Prostate gland (tissue), 2 donors: ENCODE results near the gene EDAR. TPM values are rescaled to one million over a fixed set of nuclear protein-coding genes. Genes with fewer than 3 reads are reported as not detected.

ENCODE experiments used
- DNase-seq: peaks from one replicate; pipeline ENCODE4 v3.0.0-alpha.2; 2019; ENCODE audit warnings: low spot score
- H3K27ac ChIP-seq, 2 donors: fragments of 200-600 bp; sonication (generic); 2 replicates each; pipeline ENCODE4 v1.5.1; 2017 to 2019
- H3K27me3 ChIP-seq: fragments of 200-600 bp; sonication (generic); replicated peaks from 2 replicates; pipeline ENCODE4 v1.5.1; 2019; ENCODE audit not compliant: insufficient read depth
- H3K36me3 ChIP-seq, 2 donors: fragments of 200-600 bp; sonication (generic); 1 replicate in 1 of 2; 2 replicates in 1 of 2; pipeline versions ENCODE4 v1.5.1 to v1.8.1; 2017 to 2019
- H3K4me1 ChIP-seq: fragments of 200-600 bp; sonication (generic); replicated peaks from 2 replicates; pipeline ENCODE4 v1.5.1; 2019
- H3K4me3 ChIP-seq, 2 donors: fragments of 200-600 bp; sonication (generic); 2 replicates each; pipeline ENCODE4 v1.5.1; 2017 to 2019
- H3K9me3 ChIP-seq: fragments of 200-600 bp; sonication (generic); 2 replicates; pipeline ENCODE4 v1.5.1; 2017
- POLR2A ChIP-seq: fragments of 450-650 bp; IDR thresholded peaks from one replicate; pipeline ENCODE4 v1.6.1; 2016; ENCODE audit warnings: antibody characterized with exemption, mild to moderate bottlenecking
- POLR2AphosphoS5 ChIP-seq: sonication (generic); formaldehyde crosslinking; IDR thresholded peaks from one replicate; pipeline ENCODE4 v1.6.1; 2017; ENCODE audit warnings: antibody characterized with exemption
- WGBS: methylation state at CpG from one replicate; pipeline ENCODE4 v1.1.5; 2018; 5-methylcytosine and 5-hydroxymethylcytosine counted together
- intact Hi-C: fragments of 100-400 bp; cut with DNase I; formaldehyde crosslinking; loops from one replicate; pipeline ENCODE4 v1.14.2; 2022
- total RNA-seq, 2 donors: library from RNA; depleted of rRNA; stranded (reverse); fragments of >200 nt; gene quantifications; one replicate each; pipeline ENCODE4 v1.1.0, GENCODE V29; 2016
- TF ChIP-seq, protein P1 (sequence below), 4 experiments: fragments of 200-600 bp in 2 of 4; fragments of 450-650 bp in 2 of 4; sonication (generic) in 2 of 4; IDR thresholded peaks; 1 replicate in 3 of 4; 2 replicates in 1 of 4; pipeline ENCODE4 v1.5.1; 2016 to 2019; ENCODE audit warnings: antibody characterized with exemption in 4 of 4, mild to moderate bottlenecking in 2 of 4, moderate library complexity in 2 of 4

The EDAR gene
- total RNA-seq, 2 donors from 2014 or later: 0.46 to 0.68 TPM

DNA sequence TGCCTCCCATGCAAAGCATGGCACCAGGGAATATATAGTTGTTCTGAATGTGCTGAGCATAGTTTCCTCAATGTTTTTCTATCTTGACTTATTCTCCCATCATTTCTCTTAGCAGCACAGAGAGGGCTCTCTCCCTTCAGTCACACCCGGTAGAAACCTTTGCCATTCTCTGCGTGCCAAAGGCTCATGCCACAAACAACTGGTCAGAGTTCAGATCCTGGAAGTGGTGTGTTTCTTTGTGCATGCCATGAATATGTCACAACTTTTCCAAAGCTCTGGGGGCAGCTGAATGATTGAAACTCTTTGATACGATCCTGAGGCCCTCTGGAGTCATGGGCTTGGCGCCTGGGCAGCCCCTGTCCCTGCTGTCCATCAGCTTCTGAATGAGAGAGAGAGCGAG, 28.0 kb upstream of the EDAR start:
- intact Hi-C loops: no loop called here
- 85% methylated on average over 5 of the region's 5 CpGs for WGBS
- TF ChIP-seq, protein P1, sequence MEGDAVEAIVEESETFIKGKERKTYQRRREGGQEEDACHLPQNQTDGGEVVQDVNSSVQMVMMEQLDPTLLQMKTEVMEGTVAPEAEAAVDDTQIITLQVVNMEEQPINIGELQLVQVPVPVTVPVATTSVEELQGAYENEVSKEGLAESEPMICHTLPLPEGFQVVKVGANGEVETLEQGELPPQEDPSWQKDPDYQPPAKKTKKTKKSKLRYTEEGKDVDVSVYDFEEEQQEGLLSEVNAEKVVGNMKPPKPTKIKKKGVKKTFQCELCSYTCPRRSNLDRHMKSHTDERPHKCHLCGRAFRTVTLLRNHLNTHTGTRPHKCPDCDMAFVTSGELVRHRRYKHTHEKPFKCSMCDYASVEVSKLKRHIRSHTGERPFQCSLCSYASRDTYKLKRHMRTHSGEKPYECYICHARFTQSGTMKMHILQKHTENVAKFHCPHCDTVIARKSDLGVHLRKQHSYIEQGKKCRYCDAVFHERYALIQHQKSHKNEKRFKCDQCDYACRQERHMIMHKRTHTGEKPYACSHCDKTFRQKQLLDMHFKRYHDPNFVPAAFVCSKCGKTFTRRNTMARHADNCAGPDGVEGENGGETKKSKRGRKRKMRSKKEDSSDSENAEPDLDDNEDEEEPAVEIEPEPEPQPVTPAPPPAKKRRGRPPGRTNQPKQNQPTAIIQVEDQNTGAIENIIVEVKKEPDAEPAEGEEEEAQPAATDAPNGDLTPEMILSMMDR (IDR thresholded peaks at IDR 0.05): no peak
- no peak for TF ChIP-seq POLR2A
- TF ChIP-seq POLR2AphosphoS5: no peak
- no peaks in the 10 kb centered on the region for H3K36me3 ChIP-seq
- no peaks in the 10 kb centered on the region for H3K9me3 ChIP-seq
- no peak overlapping the region for H3K4me3 ChIP-seq
- DNase-seq: no peak
- H3K4me1 ChIP-seq: no peaks in the 10 kb centered on the region
- H3K27me3 ChIP-seq: no peaks in the 10 kb centered on the region
- H3K27ac ChIP-seq: no peak overlapping the region

DNA sequence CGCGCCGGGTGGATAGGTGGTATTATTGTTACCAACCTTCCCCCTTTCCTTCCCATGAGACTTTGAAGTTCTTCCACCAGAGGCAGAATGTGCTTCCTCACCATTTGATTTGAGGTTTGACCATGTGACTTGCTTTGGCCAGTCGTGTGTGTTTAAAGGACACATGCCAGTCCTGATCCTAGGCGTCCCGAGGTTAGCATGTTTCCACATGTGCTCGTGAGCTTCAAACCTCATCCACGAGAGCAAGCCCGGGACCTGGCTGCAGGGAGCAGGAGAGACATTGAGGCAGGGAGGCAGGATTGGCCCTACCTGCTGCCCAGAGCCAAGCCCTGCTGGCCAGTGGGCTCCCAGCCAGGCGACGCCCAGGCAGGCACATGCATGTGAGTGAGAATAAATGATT, 27.4 kb upstream of the EDAR start:
- Histone ChIP-seq H3K27ac (no peak overlapping the region), H3K4me3 (no peak overlapping the region), H3K27me3 (no peaks in the 10 kb centered on the region), H3K4me1 (no peaks in the 10 kb centered on the region), H3K36me3 (no peaks in the 10 kb centered on the region), H3K9me3 (no peaks in the 10 kb centered on the region)
- no peak for DNase-seq
- intact Hi-C loops: no loop called here
- 88% methylated on average over 11 of the region's 11 CpGs for WGBS
- TF ChIP-seq, protein P1 (IDR thresholded peaks at IDR 0.05): no peak
- TF ChIP-seq POLR2AphosphoS5: no peak
- no peak for TF ChIP-seq POLR2A

DNA sequence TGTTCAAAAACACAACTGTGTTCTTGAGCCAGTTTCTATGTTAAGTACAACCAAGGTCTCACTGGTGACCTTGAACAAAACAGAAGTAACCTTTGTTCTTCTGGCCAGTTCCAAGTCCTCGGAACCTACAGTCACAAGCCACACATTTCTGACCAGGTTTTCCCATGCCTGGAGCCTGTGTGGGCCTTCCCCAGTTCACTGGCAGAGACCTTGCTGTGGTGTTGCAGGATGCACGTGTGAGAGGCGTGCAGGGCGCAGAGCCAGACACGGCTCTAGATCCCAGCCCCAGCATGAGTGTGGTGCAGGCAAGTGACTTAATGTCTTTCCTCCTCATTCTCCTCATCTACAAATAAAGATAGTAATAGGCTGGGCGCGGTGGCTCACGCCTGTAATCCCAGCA, 25.5 kb upstream of the EDAR start:
- H3K27ac ChIP-seq: no peak overlapping the region
- no peaks in the 10 kb centered on the region for H3K9me3 ChIP-seq
- no peaks in the 10 kb centered on the region for H3K4me1 ChIP-seq
- TF ChIP-seq POLR2AphosphoS5: no peak
- TF ChIP-seq, protein P1 (IDR thresholded peaks at IDR 0.05): no peak
- TF ChIP-seq POLR2A: no peak
- H3K36me3 ChIP-seq: no peaks in the 10 kb centered on the region
- no peaks in the 10 kb centered on the region for H3K27me3 ChIP-seq
- 95% methylated on average over 8 of the region's 8 CpGs for WGBS
- DNase-seq: no peak
- intact Hi-C loops: no loop called here
- H3K4me3 ChIP-seq: no peak overlapping the region

DNA sequence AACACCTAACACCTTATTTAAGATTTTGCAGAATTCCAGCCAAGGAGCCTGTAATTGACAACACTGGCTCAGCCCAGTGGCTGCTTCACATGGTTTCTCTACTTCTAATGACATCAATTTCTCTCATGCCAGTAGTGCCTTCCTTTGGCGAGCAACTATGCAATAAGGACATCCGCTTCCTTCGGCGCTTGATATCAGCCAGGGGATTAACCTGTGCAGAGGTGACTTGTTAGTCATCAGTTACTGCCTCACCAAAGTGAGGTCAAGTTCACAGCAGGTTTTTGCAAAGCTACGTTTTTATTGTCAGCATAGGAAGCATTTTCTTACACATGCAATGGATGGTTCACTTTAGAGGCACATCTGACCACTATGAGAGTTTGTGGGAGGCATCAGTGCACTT, 24.0 kb upstream of the EDAR start:
- Histone ChIP-seq H3K4me1 (no peaks in the 10 kb centered on the region), H3K27me3 (no peaks in the 10 kb centered on the region), H3K4me3 (no peak overlapping the region), H3K27ac (no peak overlapping the region), H3K9me3 (no peaks in the 10 kb centered on the region), H3K36me3 (no peaks in the 10 kb centered on the region)
- no peak for DNase-seq
- intact Hi-C loops: no loop called here
- WGBS: 79% methylated on average over 5 of the region's 5 CpGs
- TF ChIP-seq POLR2AphosphoS5 (no peak), POLR2A (no peak)
- TF ChIP-seq, protein P1 (IDR thresholded peaks at IDR 0.05): no peak

DNA sequence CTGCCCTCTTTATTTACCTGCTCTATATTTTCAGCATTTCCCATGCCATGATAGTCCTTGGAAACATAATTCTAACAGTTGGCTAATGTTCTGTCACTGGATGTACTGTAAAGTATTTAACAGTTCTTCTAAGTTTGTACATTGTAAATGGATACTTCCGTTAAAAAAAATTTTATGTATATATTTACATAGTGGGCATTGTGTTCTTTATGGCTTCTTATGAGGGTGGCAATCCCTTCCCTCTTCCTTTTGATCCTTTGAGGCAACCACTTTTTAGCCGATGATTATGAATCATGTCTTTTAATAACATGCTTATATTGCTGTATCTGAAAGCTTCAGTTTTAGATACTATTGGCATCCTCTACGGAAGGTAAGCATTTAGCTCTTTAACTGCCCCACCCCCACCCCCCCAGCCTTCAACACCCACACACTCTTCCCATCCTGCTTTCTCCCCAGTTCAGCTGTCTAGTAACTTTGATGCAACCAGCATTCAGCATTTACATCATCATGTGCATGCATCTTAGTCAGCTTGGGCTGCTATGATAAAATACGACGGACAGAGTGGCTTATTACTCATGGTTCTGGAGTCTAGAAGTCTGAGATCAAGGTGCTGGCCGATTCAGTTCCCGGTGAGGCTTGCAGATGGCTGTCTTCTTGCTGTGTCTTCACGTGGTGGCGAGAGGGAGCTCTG, 21.0 kb upstream of the EDAR start:
- no peaks in the 10 kb centered on the region for H3K4me1 ChIP-seq
- H3K27me3 ChIP-seq: no peaks in the 10 kb centered on the region
- H3K27ac ChIP-seq: no peak overlapping the region
- TF ChIP-seq POLR2A (no peak), POLR2AphosphoS5 (no peak)
- TF ChIP-seq, protein P1 (IDR thresholded peaks at IDR 0.05): no peak
- intact Hi-C loops: no loop called here
- 44% methylated on average over 9 of the region's 9 CpGs for WGBS
- no peak for DNase-seq
- no peaks in the 10 kb centered on the region for H3K36me3 ChIP-seq
- H3K9me3 ChIP-seq: no peaks in the 10 kb centered on the region
- H3K4me3 ChIP-seq: no peak overlapping the region
